ENCODE data around the gene PLEKHM2.
A peak's percentile ranks its signal among the peaks of the same experiment; 100 is the strongest.

Gene PLEKHM2, protein sequence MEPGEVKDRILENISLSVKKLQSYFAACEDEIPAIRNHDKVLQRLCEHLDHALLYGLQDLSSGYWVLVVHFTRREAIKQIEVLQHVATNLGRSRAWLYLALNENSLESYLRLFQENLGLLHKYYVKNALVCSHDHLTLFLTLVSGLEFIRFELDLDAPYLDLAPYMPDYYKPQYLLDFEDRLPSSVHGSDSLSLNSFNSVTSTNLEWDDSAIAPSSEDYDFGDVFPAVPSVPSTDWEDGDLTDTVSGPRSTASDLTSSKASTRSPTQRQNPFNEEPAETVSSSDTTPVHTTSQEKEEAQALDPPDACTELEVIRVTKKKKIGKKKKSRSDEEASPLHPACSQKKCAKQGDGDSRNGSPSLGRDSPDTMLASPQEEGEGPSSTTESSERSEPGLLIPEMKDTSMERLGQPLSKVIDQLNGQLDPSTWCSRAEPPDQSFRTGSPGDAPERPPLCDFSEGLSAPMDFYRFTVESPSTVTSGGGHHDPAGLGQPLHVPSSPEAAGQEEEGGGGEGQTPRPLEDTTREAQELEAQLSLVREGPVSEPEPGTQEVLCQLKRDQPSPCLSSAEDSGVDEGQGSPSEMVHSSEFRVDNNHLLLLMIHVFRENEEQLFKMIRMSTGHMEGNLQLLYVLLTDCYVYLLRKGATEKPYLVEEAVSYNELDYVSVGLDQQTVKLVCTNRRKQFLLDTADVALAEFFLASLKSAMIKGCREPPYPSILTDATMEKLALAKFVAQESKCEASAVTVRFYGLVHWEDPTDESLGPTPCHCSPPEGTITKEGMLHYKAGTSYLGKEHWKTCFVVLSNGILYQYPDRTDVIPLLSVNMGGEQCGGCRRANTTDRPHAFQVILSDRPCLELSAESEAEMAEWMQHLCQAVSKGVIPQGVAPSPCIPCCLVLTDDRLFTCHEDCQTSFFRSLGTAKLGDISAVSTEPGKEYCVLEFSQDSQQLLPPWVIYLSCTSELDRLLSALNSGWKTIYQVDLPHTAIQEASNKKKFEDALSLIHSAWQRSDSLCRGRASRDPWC

DNA sequence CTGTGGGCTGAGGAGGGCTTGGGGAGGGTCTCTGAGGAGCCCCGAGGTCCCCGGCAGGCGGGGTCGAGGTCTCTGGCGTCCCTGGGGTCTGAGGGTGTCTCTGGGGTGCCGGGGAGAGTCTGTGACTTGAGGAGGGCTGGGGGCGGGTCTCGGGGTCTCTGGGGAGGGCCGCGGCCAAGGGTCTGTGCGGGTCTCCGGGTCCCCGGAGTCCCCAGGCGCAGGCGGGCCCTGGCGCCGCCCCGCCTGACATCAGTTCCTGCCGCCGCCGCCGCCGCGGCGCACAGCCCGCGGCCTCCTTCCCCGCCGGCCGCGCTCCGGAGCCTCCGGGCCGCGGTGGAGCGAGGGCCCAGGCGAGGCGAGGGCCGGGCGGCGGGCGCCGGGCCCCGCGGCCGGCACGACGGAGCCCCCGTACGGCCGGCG lies at the start of gene PLEKHM2:
Gene PLEKHM2, plus strand, starts transcription at position 279 of the 420 bp plus-strand sequence. CDS start 239 bp downstream, outside the sequence.
- TF ChIP-seq, protein P1, sequence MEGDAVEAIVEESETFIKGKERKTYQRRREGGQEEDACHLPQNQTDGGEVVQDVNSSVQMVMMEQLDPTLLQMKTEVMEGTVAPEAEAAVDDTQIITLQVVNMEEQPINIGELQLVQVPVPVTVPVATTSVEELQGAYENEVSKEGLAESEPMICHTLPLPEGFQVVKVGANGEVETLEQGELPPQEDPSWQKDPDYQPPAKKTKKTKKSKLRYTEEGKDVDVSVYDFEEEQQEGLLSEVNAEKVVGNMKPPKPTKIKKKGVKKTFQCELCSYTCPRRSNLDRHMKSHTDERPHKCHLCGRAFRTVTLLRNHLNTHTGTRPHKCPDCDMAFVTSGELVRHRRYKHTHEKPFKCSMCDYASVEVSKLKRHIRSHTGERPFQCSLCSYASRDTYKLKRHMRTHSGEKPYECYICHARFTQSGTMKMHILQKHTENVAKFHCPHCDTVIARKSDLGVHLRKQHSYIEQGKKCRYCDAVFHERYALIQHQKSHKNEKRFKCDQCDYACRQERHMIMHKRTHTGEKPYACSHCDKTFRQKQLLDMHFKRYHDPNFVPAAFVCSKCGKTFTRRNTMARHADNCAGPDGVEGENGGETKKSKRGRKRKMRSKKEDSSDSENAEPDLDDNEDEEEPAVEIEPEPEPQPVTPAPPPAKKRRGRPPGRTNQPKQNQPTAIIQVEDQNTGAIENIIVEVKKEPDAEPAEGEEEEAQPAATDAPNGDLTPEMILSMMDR (IDR thresholded peaks at IDR 0.05): no peak
- peaks cover 11% of the 10 kb centered on the region for H3K79me2 ChIP-seq

DNA sequence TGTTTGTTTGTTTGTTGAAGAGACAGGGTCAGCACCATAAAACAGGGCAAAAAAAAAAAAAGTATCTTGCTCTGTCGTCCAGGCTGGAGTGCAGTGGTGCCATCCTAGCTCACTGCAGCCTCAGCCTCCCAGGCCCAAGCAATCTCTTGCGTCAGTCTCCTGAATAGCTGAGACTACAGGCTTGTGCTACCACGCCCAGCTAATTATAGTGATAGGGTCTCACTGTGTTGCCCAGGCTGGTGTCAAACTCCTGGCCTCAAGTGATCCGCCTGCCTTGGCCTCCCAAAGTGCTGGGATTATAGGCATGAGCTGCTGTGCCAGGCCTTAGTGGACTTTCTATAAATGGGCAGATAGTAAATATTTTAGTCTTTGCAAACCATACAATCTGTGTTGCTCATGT lies 47.7 kb upstream of the PLEKHM2 start:
- TF ChIP-seq, protein P1 (IDR thresholded peaks at IDR 0.05): no peak
- Histone ChIP-seq H3K9ac (no peak overlapping the region), H3K27me3 (ENCODE audit: control insufficient read depth, insufficient read depth, low read length) (no peaks in the 10 kb centered on the region), H3K4me3 (ENCODE audit: low read depth, low read length) (no peak overlapping the region), H3K36me3 (ENCODE audit: control insufficient read depth, insufficient read depth, low read length) (no peaks in the 10 kb centered on the region), H3K27ac (no peak overlapping the region), H3K4me1 (no peaks in the 10 kb centered on the region), H3K9me3 (ENCODE audit: control insufficient read depth, low read length) (no peaks in the 10 kb centered on the region), H3K4me2 (ENCODE audit: low read length) (no peak overlapping the region), H2AFZ (no peak overlapping the region), H3K79me2 (peaks cover 11% of the 10 kb centered on the region)

More for the DNA sequence above, at the start of gene PLEKHM2:
- peak within 1 kb of the TSS; percentile 100 for H3K4me2 ChIP-seq (ENCODE audit: low read length)
- peak within 1 kb of the TSS; percentile 99 for H3K9ac ChIP-seq
- peaks cover 2% of the 10 kb centered on the region for H3K4me1 ChIP-seq
- H3K9me3 ChIP-seq (ENCODE audit: control insufficient read depth, low read length): no peaks in the 10 kb centered on the region
- no peaks in the 10 kb centered on the region for H3K27me3 ChIP-seq (ENCODE audit: control insufficient read depth, insufficient read depth, low read length)
- peak within 1 kb of the TSS; percentile 84 for H3K4me3 ChIP-seq (ENCODE audit: low read depth, low read length)
- H3K36me3 ChIP-seq (ENCODE audit: control insufficient read depth, insufficient read depth, low read length): no peaks in the 10 kb centered on the region
- H2AFZ ChIP-seq: peak within 1 kb of the TSS; percentile 97
- H3K27ac ChIP-seq: peak within 1 kb of the TSS; percentile 83

DNA sequence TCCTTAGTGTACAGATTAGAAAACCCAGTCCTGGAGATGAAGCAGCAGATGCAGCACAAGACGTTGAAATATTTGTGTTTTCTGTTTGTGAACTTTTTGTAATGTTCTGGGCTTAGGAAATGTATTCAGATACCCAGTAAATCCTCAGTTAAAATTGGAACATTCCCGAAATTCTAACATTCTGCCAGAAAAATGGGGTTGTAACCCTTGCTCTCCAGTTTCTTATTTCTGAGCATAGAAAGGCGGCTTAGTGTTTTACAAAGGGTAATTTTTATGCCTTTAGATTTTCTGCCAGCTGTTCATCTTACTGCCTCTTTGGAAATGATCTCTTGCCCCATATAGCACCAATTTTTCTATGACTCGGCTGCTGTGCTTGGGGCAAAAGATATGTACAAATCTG lies 46.3 kb upstream of the PLEKHM2 start:
- Histone ChIP-seq H3K4me3 (ENCODE audit: low read depth, low read length) (no peak overlapping the region), H3K9me3 (ENCODE audit: control insufficient read depth, low read length) (no peaks in the 10 kb centered on the region), H3K36me3 (ENCODE audit: control insufficient read depth, insufficient read depth, low read length) (no peaks in the 10 kb centered on the region), H3K9ac (no peak overlapping the region), H3K4me2 (ENCODE audit: low read length) (no peak overlapping the region), H3K27ac (no peak overlapping the region), H3K79me2 (peaks cover 7% of the 10 kb centered on the region), H2AFZ (no peak overlapping the region), H3K4me1 (no peaks in the 10 kb centered on the region), H3K27me3 (ENCODE audit: control insufficient read depth, insufficient read depth, low read length) (no peaks in the 10 kb centered on the region)
- TF ChIP-seq, protein P1 (IDR thresholded peaks at IDR 0.05): no peak

DNA sequence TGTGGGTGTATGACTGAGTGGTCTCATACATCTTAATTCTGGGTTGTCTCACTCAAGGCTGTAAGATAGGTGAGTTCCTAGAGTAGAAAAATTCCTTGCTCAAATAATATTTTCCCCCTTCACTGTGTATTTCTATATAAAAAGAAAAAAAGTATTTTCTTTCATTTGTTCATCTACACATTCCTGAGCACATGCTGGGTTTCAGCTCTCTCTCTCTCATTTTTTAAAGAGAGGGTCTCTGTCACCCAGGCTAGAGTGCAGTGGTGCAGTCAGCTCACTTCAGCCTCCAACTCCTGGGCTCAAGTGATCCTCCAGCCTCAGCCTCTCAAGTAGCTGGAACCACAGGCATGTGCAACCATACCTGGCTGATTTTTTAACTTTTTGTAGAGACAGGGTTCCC lies 44.9 kb upstream of the PLEKHM2 start:
- Histone ChIP-seq H3K4me3 (ENCODE audit: low read depth, low read length) (no peak overlapping the region), H3K27me3 (ENCODE audit: control insufficient read depth, insufficient read depth, low read length) (no peaks in the 10 kb centered on the region), H3K9me3 (ENCODE audit: control insufficient read depth, low read length) (no peaks in the 10 kb centered on the region), H3K9ac (no peak overlapping the region), H2AFZ (no peak overlapping the region), H3K4me2 (ENCODE audit: low read length) (no peak overlapping the region), H3K4me1 (no peaks in the 10 kb centered on the region), H3K27ac (no peak overlapping the region), H3K79me2 (peaks cover 7% of the 10 kb centered on the region), H3K36me3 (ENCODE audit: control insufficient read depth, insufficient read depth, low read length) (no peaks in the 10 kb centered on the region)
- TF ChIP-seq, protein P1 (IDR thresholded peaks at IDR 0.05): no peak
